ENCODE results near the gene MLXIP.

GRCh38 chr12:122144885-122145284 lies 66.3 kb downstream of the MLXIP start:
- TF ChIP-seq CTCF (IDR thresholded peaks at IDR 0.05) (no peak), POLR2A (IDR thresholded peaks at IDR 0.05) (no peak)
